NB4 (cell line): Measurements from ENCODE around the gene KDM4C.

Experiments used
- DNase-seq: peaks from one replicate; pipeline ENCODE4 v3.0.0; 2010; ENCODE audit warnings: low read depth
- H3K4me3 ChIP-seq: one replicate; pipeline ENCODE4 v1.5.1; 2011; ENCODE audit warnings: mild to moderate bottlenecking, low read depth, low read length, moderate library complexity
- MYC ChIP-seq: IDR thresholded peaks from 2 replicates; pipeline ENCODE4 v1.6.1; 2011; ENCODE audit warnings: low read depth, low read length
- POLR2A ChIP-seq: IDR thresholded peaks from 2 replicates; pipeline ENCODE4 v1.6.1; 2011; ENCODE audit warnings: mild to moderate bottlenecking; ENCODE audit not compliant: insufficient read length; ENCODE audit errors: extremely low read depth
- TF ChIP-seq, protein P1 (sequence below): IDR thresholded peaks from one replicate; pipeline ENCODE4 v1.5.1; 2012; ENCODE audit warnings: low read depth, low read length
- TF ChIP-seq, protein P2 (sequence below): IDR thresholded peaks from 2 replicates; pipeline ENCODE4 v1.6.1; 2011; ENCODE audit warnings: low read depth, low read length

Gene KDM4C

DNA sequence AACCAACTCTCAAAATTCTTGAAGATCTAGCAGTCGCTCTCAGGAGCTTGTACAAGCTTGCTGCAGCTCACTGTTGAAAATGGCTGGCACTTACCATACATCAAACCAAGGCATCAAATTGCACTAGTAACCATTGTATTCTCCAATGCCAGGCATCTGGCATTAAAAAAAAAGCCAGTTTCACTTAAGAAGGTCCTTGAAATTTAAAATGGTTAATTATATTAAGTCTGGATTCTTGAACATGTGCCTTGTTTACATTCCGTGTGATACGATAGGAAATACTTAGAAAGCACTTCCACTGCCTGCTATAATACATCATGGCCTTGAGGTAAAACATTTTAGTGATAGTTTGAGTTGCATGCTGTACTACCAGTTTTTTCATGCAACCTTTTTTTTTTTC lies 300.7 kb downstream of the KDM4C start:
- DNase-seq = no peak
- no peak overlapping the region for H3K4me3 ChIP-seq
- TF ChIP-seq POLR2A = no peak
- TF ChIP-seq, protein P1, sequence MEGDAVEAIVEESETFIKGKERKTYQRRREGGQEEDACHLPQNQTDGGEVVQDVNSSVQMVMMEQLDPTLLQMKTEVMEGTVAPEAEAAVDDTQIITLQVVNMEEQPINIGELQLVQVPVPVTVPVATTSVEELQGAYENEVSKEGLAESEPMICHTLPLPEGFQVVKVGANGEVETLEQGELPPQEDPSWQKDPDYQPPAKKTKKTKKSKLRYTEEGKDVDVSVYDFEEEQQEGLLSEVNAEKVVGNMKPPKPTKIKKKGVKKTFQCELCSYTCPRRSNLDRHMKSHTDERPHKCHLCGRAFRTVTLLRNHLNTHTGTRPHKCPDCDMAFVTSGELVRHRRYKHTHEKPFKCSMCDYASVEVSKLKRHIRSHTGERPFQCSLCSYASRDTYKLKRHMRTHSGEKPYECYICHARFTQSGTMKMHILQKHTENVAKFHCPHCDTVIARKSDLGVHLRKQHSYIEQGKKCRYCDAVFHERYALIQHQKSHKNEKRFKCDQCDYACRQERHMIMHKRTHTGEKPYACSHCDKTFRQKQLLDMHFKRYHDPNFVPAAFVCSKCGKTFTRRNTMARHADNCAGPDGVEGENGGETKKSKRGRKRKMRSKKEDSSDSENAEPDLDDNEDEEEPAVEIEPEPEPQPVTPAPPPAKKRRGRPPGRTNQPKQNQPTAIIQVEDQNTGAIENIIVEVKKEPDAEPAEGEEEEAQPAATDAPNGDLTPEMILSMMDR = no peak
- no peak for TF ChIP-seq MYC
- TF ChIP-seq, protein P2, sequence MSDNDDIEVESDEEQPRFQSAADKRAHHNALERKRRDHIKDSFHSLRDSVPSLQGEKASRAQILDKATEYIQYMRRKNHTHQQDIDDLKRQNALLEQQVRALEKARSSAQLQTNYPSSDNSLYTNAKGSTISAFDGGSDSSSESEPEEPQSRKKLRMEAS = no peak

DNA sequence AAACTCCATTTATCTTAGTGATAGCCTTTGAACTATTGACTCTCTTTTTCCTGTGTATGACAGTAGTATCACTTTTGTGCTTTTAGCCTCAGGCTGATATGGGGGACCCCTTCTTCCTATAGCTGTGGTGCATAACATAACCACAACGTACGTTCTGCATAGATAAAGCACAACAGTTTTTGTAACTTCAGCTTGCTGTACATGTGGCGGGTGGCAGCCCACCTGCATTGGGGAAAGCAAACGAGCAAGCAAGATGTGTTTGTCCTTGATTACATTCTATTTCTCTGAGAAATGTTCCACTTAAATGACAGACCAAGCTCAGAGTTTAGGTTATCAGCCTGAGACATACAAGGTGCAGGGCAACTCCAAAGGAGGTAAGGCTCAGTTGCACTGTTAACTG lies 309.4 kb downstream of the KDM4C start:
- DNase-seq = no peak
- TF ChIP-seq, protein P1 = no peak
- TF ChIP-seq, protein P2 = no peak
- no peak for TF ChIP-seq POLR2A
- no peak for TF ChIP-seq MYC
- no peak overlapping the region for H3K4me3 ChIP-seq

DNA sequence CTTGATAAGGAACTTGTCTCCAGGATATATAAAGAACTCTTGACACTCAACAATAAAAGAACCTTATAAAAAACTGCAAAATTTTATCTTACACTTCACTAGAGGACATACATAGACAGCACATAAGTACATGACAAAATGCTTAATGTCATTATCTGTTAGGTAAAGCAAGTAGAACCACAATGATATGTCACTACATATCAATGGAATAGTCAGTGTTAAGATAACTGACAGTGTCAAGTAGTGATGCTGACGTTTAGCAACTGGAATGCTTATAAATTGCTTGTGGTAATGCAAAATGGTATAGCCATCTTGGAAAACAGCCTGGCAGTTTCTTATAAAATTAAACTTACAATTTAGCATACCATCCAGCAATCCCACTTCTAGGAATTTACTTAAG lies 314.1 kb downstream of the KDM4C start:
- H3K4me3 ChIP-seq = no peak overlapping the region
- TF ChIP-seq, protein P1 = no peak
- TF ChIP-seq, protein P2 = no peak
- TF ChIP-seq POLR2A = no peak
- TF ChIP-seq MYC = no peak
- DNase-seq = no peak

DNA sequence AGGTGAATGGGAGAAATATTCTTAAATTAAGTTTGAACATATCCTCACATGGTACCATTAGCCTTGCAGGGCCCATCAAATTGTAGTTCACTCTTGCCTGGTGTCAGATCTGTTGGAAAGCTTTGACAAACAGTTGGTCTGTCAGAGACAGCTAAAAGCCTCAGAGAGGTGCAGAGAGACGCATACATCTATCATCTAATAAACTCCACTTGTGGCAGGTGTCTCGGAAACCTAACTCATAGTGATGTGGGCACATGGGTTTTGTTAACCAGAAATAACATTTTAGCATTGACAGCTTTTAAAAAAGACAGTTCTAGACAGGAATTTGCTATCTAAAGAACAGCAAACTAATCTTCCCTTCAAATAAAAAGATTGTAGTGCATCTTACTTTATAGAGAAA lies 315.9 kb downstream of the KDM4C start:
- no peak overlapping the region for H3K4me3 ChIP-seq
- no peak for TF ChIP-seq MYC
- TF ChIP-seq, protein P1 = no peak
- TF ChIP-seq, protein P2 = no peak
- TF ChIP-seq POLR2A = no peak
- no peak for DNase-seq

DNA sequence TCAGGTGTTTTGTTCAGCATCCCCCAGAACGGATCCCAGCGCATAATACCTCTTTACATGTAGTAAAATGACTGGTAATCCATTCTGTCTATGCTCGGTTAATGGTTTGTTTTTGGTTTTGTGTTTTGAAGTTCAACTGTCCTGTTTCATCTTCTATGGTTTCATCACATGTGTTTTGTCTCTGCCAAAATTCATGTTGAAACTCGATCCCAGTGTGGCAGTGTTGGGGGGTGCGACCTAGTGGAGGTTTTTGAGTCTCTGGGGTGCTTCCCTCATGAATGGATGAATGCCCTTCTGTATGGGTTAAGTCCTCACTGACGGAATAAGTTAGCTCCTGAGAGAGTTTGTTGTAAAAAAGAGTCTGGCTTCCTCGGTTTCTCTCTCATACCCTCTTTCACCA lies 317.4 kb downstream of the KDM4C start:
- no peak for DNase-seq
- H3K4me3 ChIP-seq = no peak overlapping the region
- TF ChIP-seq POLR2A (no peak), MYC (no peak)
- TF ChIP-seq, protein P1 = no peak
- TF ChIP-seq, protein P2 = no peak

DNA sequence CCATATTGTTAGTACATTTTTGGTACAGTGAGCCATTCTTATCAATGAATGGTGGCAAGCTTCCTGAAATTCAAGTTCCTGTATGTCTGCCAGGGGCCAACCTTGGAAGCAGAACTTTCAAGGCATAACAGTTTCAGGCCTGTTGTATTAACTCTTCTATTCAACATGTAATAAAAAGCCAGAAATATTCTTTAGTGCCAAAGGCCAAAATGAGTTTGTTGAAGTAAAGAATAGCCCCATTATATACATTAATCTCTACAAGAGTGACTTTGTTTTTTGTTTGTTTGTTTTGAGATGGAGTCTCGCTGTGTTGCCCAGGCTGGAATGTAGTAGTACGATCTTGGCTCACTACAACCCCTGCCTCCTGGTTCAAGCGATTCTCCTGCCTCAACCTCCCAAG lies 321.3 kb downstream of the KDM4C start:
- TF ChIP-seq, protein P1 = no peak
- TF ChIP-seq MYC (no peak), POLR2A (no peak)
- TF ChIP-seq, protein P2 = no peak
- no peak overlapping the region for H3K4me3 ChIP-seq
- no peak for DNase-seq
